Neural crest cell (in vitro differentiated cells): ENCODE measurements around the gene RNF31. TPM values are rescaled to one million over a fixed set of nuclear protein-coding genes. Genes with fewer than 3 reads are reported as not detected.

Experiments
- DNase-seq: peaks from one replicate; pipeline ENCODE4 v3.0.0; 2021; ENCODE audit warnings: low read depth, mixed read lengths, low spot score
- H3K27ac Mint-ChIP-seq: one replicate; pipeline ENCODE4 v1.8.0; 2021; ENCODE audit warnings: mild to moderate bottlenecking, mixed read lengths; ENCODE audit not compliant: unreplicated experiment
- H3K27me3 Mint-ChIP-seq: 2 replicates; pipeline ENCODE4 v1.8.0; 2021; ENCODE audit warnings: low read depth, mild to moderate bottlenecking, mixed read lengths
- H3K36me3 Mint-ChIP-seq: 2 replicates; pipeline ENCODE4 v1.8.0; 2021; ENCODE audit warnings: low read depth, mild to moderate bottlenecking, mixed read lengths
- H3K4me1 Mint-ChIP-seq: 2 replicates; pipeline ENCODE4 v1.8.0; 2021; ENCODE audit warnings: mixed read lengths
- H3K4me3 Mint-ChIP-seq: one replicate; pipeline ENCODE4 v1.8.0; 2021; ENCODE audit warnings: mild to moderate bottlenecking, mixed read lengths
- H3K9me3 Mint-ChIP-seq: 2 replicates; pipeline ENCODE4 v1.8.0; 2021; ENCODE audit warnings: mixed read lengths
- total RNA-seq: library from RNA; stranded (reverse); gene quantifications from 2 replicates; pipeline ENCODE4 v1.2.1, GENCODE V29; 2021
- TF ChIP-seq, protein P1 (sequence below): fragments of 200-600 bp; sonication (generic); conservative IDR thresholded peaks from 2 replicates; pipeline ENCODE4 v1.5.0; 2021; ENCODE audit warnings: antibody characterized with exemption, mild to moderate bottlenecking

RNF31 gene
- total RNA-seq, 1 donor from 2014 or later, result 65.5 TPM

- TF ChIP-seq, protein P1, sequence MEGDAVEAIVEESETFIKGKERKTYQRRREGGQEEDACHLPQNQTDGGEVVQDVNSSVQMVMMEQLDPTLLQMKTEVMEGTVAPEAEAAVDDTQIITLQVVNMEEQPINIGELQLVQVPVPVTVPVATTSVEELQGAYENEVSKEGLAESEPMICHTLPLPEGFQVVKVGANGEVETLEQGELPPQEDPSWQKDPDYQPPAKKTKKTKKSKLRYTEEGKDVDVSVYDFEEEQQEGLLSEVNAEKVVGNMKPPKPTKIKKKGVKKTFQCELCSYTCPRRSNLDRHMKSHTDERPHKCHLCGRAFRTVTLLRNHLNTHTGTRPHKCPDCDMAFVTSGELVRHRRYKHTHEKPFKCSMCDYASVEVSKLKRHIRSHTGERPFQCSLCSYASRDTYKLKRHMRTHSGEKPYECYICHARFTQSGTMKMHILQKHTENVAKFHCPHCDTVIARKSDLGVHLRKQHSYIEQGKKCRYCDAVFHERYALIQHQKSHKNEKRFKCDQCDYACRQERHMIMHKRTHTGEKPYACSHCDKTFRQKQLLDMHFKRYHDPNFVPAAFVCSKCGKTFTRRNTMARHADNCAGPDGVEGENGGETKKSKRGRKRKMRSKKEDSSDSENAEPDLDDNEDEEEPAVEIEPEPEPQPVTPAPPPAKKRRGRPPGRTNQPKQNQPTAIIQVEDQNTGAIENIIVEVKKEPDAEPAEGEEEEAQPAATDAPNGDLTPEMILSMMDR, result no peak
- Mint-ChIP-seq H3K27me3 (no peaks in the 10 kb centered on the region), H3K36me3 (peaks cover 23% of the 10 kb centered on the region), H3K9me3 (no peaks in the 10 kb centered on the region), H3K4me1 (peaks cover 41% of the 10 kb centered on the region), H3K27ac (peak overlapping the region; percentile 87), H3K4me3 (peak overlapping the region; percentile 96)
- DNase-seq, result no peak
These were observed 47.0 kb downstream of the RNF31 start for GRCh38 chr14:24194186-24194872.

- no peaks in the 10 kb centered on the region for H3K27me3 Mint-ChIP-seq
- DNase-seq, result no peak
- peaks cover 40% of the 10 kb centered on the region for H3K4me1 Mint-ChIP-seq
These were observed 47.5 kb downstream of the RNF31 start for GRCh38 chr14:24194873-24195185.

DNA sequence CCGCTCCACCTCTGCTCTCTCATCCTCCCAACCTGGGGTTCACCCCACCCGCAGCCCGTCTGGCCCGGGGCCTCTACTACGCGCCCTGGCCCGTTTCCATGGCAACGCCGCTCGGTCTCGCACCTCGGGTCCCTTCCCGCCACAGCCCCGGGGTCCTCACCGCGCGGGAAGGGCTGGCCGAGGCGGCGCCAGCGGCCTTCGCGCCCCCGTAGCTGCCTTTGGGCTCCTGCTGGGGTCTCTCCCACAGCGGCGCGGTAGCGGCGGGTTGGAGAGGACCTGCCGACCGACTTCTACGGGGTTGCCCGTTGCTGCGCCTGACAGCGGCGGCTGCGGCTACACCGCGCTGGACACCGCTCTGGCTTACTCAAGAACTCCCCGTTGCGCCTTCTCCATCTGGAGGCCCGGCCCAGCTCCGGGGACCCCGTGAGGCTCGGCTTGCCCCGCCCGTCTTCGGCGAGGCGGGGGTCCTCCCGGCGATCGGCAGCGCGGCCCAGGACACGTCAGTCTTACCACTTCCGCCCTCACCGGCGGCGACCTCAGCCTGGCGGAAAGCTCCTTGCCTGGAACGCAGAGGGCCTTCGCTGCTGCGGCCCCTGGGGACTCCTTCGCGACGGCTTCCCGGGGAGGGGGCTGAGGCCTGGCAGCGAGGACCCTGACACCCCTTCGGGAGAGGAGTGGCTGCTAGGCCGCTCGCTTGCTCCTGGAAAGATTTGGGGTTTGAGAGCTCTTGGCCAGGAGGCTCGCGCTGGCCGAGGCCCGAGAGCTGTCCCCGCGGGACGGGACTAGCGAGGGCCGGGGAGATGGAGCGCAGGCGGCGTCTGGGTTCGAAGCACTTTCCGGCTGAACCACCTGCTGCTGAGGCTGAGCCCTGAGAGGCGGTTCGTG lies 48.1 kb downstream of the RNF31 start, which contains the start of gene TM9SF1:
TM9SF1 (minus strand) TSS at position 256 of the 885 bp plus-strand sequence. CDS start 422 bp downstream, outside the sequence.
- peak within 1 kb of the TSS; percentile 96 for H3K4me3 Mint-ChIP-seq
- H3K27me3 Mint-ChIP-seq, result no peaks in the 10 kb centered on the region
- peak within 1 kb of the TSS; percentile 98 for H3K27ac Mint-ChIP-seq
- TF ChIP-seq, protein P1, result no peak
- H3K9me3 Mint-ChIP-seq, result no peaks in the 10 kb centered on the region
- peaks cover 40% of the 10 kb centered on the region for H3K4me1 Mint-ChIP-seq
- H3K36me3 Mint-ChIP-seq, result peaks cover 26% of the 10 kb centered on the region
- DNase-seq, result peak; percentile 75

More at GRCh38 chr14:24194873-24195185, 47.5 kb downstream of the RNF31 start:
- TF ChIP-seq, protein P1, result no peak
- Mint-ChIP-seq H3K4me3 (peak overlapping the region; percentile 96), H3K36me3 (peaks cover 24% of the 10 kb centered on the region), H3K9me3 (no peaks in the 10 kb centered on the region), H3K27ac (peak overlapping the region; percentile 87)

- no peaks in the 10 kb centered on the region for H3K9me3 Mint-ChIP-seq
- H3K4me1 Mint-ChIP-seq, result peaks cover 40% of the 10 kb centered on the region
- peaks cover 27% of the 10 kb centered on the region for H3K36me3 Mint-ChIP-seq
- TF ChIP-seq, protein P1, result no peak
- H3K27ac Mint-ChIP-seq, result peak overlapping the region; percentile 98
- no peaks in the 10 kb centered on the region for H3K27me3 Mint-ChIP-seq
- peak overlapping the region; percentile 96 for H3K4me3 Mint-ChIP-seq
- no peak for DNase-seq
These were observed 49.1 kb downstream of the RNF31 start for GRCh38 chr14:24196071-24197055.

- H3K4me1 Mint-ChIP-seq, result peaks cover 38% of the 10 kb centered on the region
- no peak for DNase-seq
- TF ChIP-seq, protein P1, result no peak
- H3K27me3 Mint-ChIP-seq, result no peaks in the 10 kb centered on the region
- peaks cover 30% of the 10 kb centered on the region for H3K36me3 Mint-ChIP-seq
- peak overlapping the region; percentile 96 for H3K4me3 Mint-ChIP-seq
- H3K9me3 Mint-ChIP-seq, result no peaks in the 10 kb centered on the region
- H3K27ac Mint-ChIP-seq, result no peak overlapping the region
These were observed 49.8 kb downstream of the RNF31 start for GRCh38 chr14:24197056-24197450.
